Activated CD8-positive, alpha-beta T cell treated with anti-CD3 and anti-CD28 coated beads for 36 hours (primary cell): Measurements from ENCODE around the gene INHBE. TPM values are rescaled to one million over a fixed set of nuclear protein-coding genes. Genes with fewer than 3 reads are reported as not detected.
"Not testable (repeated sequence)": the region's sequence is repeated elsewhere in the genome, so short reads cannot be mapped to it uniquely, and the experiment has no call there.

ENCODE experiments used
- ATAC-seq: fragments of 200-7000 bp; cut with Tn5 transposase; one replicate; pipeline ENCODE4 v1.10.0; 2021; ENCODE audit warnings: mild to moderate bottlenecking, moderate library complexity
- CTCF ChIA-PET: fragments of 350-600 bp; sonication (Branson Sonifier 250); formaldehyde crosslinking; loops from one replicate; lab custom pipeline; 2021; ENCODE audit warnings: antibody characterized with exemption; lab: Charles Lee
- POLR2A ChIA-PET: fragments of 350-600 bp; sonication (Branson Sonifier 250); formaldehyde crosslinking; loops from one replicate; lab custom pipeline; 2021; ENCODE audit warnings: antibody characterized with exemption; lab: Charles Lee
- DNase-seq: peaks from one replicate; pipeline ENCODE4 v3.0.0-alpha.2; 2020
- H3K27ac Mint-ChIP-seq: one replicate; pipeline ENCODE4 v1.8.0; 2021; ENCODE audit warnings: mild to moderate bottlenecking, mixed read lengths
- H3K27me3 Mint-ChIP-seq: one replicate; pipeline ENCODE4 v1.8.0; 2021; ENCODE audit warnings: mixed read lengths
- H3K36me3 Mint-ChIP-seq: one replicate; pipeline ENCODE4 v1.8.0; 2021; ENCODE audit warnings: low read depth, mixed read lengths
- H3K4me1 Mint-ChIP-seq: one replicate; pipeline ENCODE4 v1.8.0; 2021; ENCODE audit warnings: low read depth, mixed read lengths
- H3K4me3 Mint-ChIP-seq: one replicate; pipeline ENCODE4 v1.8.0; 2021; ENCODE audit warnings: mild to moderate bottlenecking, moderate library complexity, mixed read lengths
- H3K9me3 Mint-ChIP-seq: one replicate; pipeline ENCODE4 v1.8.0; 2021; ENCODE audit warnings: mixed read lengths
- intact Hi-C: fragments of 100-400 bp; cut with micrococcal nuclease; formaldehyde crosslinking; loops from one replicate; pipeline ENCODE4 v1.10.0; 2022
- total RNA-seq, 2 experiments: library from RNA; stranded (reverse); gene quantifications; one replicate each; pipeline ENCODE4 v1.2.3, GENCODE V29; 2021
- TF ChIP-seq, protein P1 (sequence below): fragments of 200-600 bp; IDR thresholded peaks from one replicate; pipeline ENCODE4 v1.8.0; 2022; ENCODE audit warnings: antibody characterized with exemption, mild to moderate bottlenecking

The INHBE gene, protein sequence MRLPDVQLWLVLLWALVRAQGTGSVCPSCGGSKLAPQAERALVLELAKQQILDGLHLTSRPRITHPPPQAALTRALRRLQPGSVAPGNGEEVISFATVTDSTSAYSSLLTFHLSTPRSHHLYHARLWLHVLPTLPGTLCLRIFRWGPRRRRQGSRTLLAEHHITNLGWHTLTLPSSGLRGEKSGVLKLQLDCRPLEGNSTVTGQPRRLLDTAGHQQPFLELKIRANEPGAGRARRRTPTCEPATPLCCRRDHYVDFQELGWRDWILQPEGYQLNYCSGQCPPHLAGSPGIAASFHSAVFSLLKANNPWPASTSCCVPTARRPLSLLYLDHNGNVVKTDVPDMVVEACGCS
- total RNA-seq, result 1 to 10 TPM; 1.7 to 2.3 TPM

- Mint-ChIP-seq H3K36me3 (no peaks in the 10 kb centered on the region), H3K4me1 (peaks cover 39% of the 10 kb centered on the region), H3K27me3 (no peaks in the 10 kb centered on the region), H3K4me3 (peak within 1 kb of the TSS; percentile 81), H3K9me3 (no peaks in the 10 kb centered on the region), H3K27ac (peak within 1 kb of the TSS; percentile 84)
- TF ChIP-seq, protein P1, sequence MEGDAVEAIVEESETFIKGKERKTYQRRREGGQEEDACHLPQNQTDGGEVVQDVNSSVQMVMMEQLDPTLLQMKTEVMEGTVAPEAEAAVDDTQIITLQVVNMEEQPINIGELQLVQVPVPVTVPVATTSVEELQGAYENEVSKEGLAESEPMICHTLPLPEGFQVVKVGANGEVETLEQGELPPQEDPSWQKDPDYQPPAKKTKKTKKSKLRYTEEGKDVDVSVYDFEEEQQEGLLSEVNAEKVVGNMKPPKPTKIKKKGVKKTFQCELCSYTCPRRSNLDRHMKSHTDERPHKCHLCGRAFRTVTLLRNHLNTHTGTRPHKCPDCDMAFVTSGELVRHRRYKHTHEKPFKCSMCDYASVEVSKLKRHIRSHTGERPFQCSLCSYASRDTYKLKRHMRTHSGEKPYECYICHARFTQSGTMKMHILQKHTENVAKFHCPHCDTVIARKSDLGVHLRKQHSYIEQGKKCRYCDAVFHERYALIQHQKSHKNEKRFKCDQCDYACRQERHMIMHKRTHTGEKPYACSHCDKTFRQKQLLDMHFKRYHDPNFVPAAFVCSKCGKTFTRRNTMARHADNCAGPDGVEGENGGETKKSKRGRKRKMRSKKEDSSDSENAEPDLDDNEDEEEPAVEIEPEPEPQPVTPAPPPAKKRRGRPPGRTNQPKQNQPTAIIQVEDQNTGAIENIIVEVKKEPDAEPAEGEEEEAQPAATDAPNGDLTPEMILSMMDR, result no peak
- intact Hi-C loops, result loop anchor here (5.0 to 10.0 kb wide), 2 partner anchors 150 to 192 kb away; no protein-coding TSS in a partner anchor
- peak; percentile 64 for DNase-seq
- no peak for ATAC-seq
- CTCF ChIA-PET, result interaction anchor here (0.8 to 7.1 kb wide), 39 partner anchors 9 to 241 kb away, joined by 3 to 118 read pairs (median 5); partner anchors contain the start of genes INHBC and MARS1
- POLR2A ChIA-PET, result interaction anchor here (1.5 kb wide), 1 partner anchor 26 kb away, joined by 7 read pairs; no protein-coding TSS in a partner anchor
These were observed at the start of gene INHBE for GRCh38 chr12:57454566-57455373. Gene INHBE (plus strand): TSS chr12:57455307. CDS start chr12:57455537, 230 bp downstream.

GRCh38 chr12:57410534-57410933 lies 44.6 kb upstream of the INHBE start:
- ATAC-seq (no peak), DNase-seq (no peak)
- ChIA-PET CTCF (interaction anchor here (0.7 to 2.3 kb wide), 10 partner anchors 9 to 167 kb away, joined by 3 to 8 read pairs (median 3); partner anchors contain the start of gene GLI1), POLR2A (interaction anchor here (1.3 kb wide), 1 partner anchor 21 kb away, joined by 3 read pairs; no protein-coding TSS in a partner anchor)
- no peak overlapping the region for H3K4me3 Mint-ChIP-seq
- peaks cover 18% of the 10 kb centered on the region for H3K4me1 Mint-ChIP-seq
- H3K27ac Mint-ChIP-seq, result no peak overlapping the region
- H3K36me3 Mint-ChIP-seq, result peaks cover 7% of the 10 kb centered on the region
- no peaks in the 10 kb centered on the region for H3K27me3 Mint-ChIP-seq
- no peaks in the 10 kb centered on the region for H3K9me3 Mint-ChIP-seq
- intact Hi-C loops, result no loop called here
- TF ChIP-seq, protein P1, result no peak

DNA sequence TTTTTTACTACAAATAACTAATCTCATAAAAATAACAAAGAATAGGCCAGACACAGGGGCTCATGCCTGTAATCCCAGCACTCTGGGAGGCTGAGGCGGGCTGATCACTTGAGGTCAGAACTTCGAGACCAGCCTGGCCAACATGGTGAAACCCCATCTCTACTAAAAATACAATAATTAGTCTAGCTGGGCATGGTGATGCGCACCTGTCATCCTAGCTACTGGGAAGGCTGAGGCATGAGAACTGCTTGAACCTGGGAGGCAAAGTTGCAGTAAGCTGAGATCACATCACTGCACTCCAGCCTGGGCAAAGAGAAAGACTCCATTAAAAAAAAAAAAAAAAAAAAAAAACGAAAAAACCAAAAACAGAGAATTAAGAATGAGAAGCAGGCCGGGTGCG lies 40.9 kb upstream of the INHBE start:
- H3K9me3 Mint-ChIP-seq, DNase-seq, POLR2A ChIA-PET, H3K36me3 Mint-ChIP-seq, ATAC-seq, intact Hi-C loops, H3K27me3 Mint-ChIP-seq, H3K27ac Mint-ChIP-seq, H3K4me3 Mint-ChIP-seq: not testable (repeated sequence)
- H3K4me1 Mint-ChIP-seq, result peaks cover 27% of the 10 kb centered on the region
- CTCF ChIA-PET, result interaction anchor here (0.9 kb wide), 1 partner anchor 42 kb away, joined by 4 read pairs; no protein-coding TSS in a partner anchor

GRCh38 chr12:57415088-57415487 lies 40.0 kb upstream of the INHBE start:
- Mint-ChIP-seq H3K9me3 (no peaks in the 10 kb centered on the region), H3K36me3 (peaks cover 6% of the 10 kb centered on the region), H3K27ac (no peak overlapping the region), H3K4me1 (peaks cover 32% of the 10 kb centered on the region), H3K27me3 (no peaks in the 10 kb centered on the region), H3K4me3 (no peak overlapping the region)
- no peak for DNase-seq
- ATAC-seq, result no peak
- TF ChIP-seq, protein P1, result no peak
- intact Hi-C loops, result no loop called here
- CTCF ChIA-PET, result interaction anchor here (0.6 to 0.9 kb wide), 2 partner anchors 20 to 41 kb away, joined by 3 to 4 read pairs; partner anchors contain the start of gene INHBC
- POLR2A ChIA-PET, result no interaction called here
